PC-3 (cell line): ENCODE data around the gene ADGRG6.

Source experiments
- CTCF ChIP-seq: fragments of 300-600 bp; sonication (generic); conservative IDR thresholded peaks from 2 replicates; pipeline ENCODE4 v1.5.1; 2017; ENCODE audit warnings: antibody characterized with exemption, low read depth, mild to moderate bottlenecking, low read length
- EZH2 ChIP-seq: fragments of 300-600 bp; sonication (generic); IDR thresholded peaks from one replicate; pipeline ENCODE4 v1.6.1; 2017; ENCODE audit warnings: antibody characterized with exemption, mild to moderate bottlenecking, low read length; ENCODE audit not compliant: unreplicated experiment
- EZH2phosphoT487 ChIP-seq: fragments of 300-600 bp; sonication (generic); IDR thresholded peaks from 2 replicates; pipeline ENCODE4 v1.6.1; 2018; ENCODE audit warnings: mild to moderate bottlenecking, antibody characterized with exemption, low read length, borderline replicate concordance

- TF ChIP-seq EZH2: no peak
- no peak for TF ChIP-seq CTCF
- TF ChIP-seq EZH2phosphoT487: no peak
These were observed 54.5 kb downstream of the ADGRG6 start for GRCh38 chr6:142356201-142356883.
